Measurements from ENCODE around the gene SERHL2.
A peak's percentile ranks its signal among the peaks of the same experiment; 100 is the strongest.
"Not testable (repeated sequence)": the region's sequence is repeated elsewhere in the genome, so short reads cannot be mapped to it uniquely, and the experiment has no call there.

The SERHL2 gene

GRCh38 chr22:42575996-42576574, 22.3 kb downstream of the SERHL2 start:
- DNase-seq = not testable (repeated sequence)

GRCh38 chr22:42577141-42577540, 23.4 kb downstream of the SERHL2 start:
- DNase-seq = not testable (repeated sequence)

- no peak for DNase-seq
These were observed 24.0 kb downstream of the SERHL2 start for GRCh38 chr22:42577623-42578240.

- DNase-seq = not testable (repeated sequence)
These were observed 26.3 kb downstream of the SERHL2 start for GRCh38 chr22:42580040-42580439.

GRCh38 chr22:42581194-42581761, 27.5 kb downstream of the SERHL2 start:
- not testable (repeated sequence) for DNase-seq

- peak; percentile 60 for DNase-seq
These were observed 28.3 kb downstream of the SERHL2 start for GRCh38 chr22:42581762-42582716.

- DNase-seq = no peak
These were observed 29.2 kb downstream of the SERHL2 start for GRCh38 chr22:42582987-42583386.

- no peak for DNase-seq
These were observed 30.7 kb downstream of the SERHL2 start for GRCh38 chr22:42584364-42584940.

GRCh38 chr22:42585096-42585495, 31.3 kb downstream of the SERHL2 start:
- DNase-seq = no peak

GRCh38 chr22:42586381-42586780, 32.6 kb downstream of the SERHL2 start:
- DNase-seq = no peak

- no peak for DNase-seq
These were observed 33.9 kb downstream of the SERHL2 start for GRCh38 chr22:42587588-42588175.

- DNase-seq = no peak
These were observed 38.2 kb downstream of the SERHL2 start for GRCh38 chr22:42591987-42592386.

GRCh38 chr22:42595434-42595833, 41.7 kb downstream of the SERHL2 start:
- no peak for DNase-seq

- no peak for DNase-seq
These were observed 42.6 kb downstream of the SERHL2 start for GRCh38 chr22:42596336-42596735.

- no peak for DNase-seq
These were observed 43.2 kb downstream of the SERHL2 start for GRCh38 chr22:42596863-42597530.

- no peak for DNase-seq
These were observed 48.2 kb downstream of the SERHL2 start for GRCh38 chr22:42601879-42602465.

GRCh38 chr22:42602470-42602869, 48.7 kb downstream of the SERHL2 start:
- DNase-seq = no peak

GRCh38 chr22:42603427-42603826, 49.7 kb downstream of the SERHL2 start:
- no peak for DNase-seq

- peak; percentile 58 for DNase-seq
These were observed 50.6 kb downstream of the SERHL2 start for GRCh38 chr22:42604403-42604802.

GRCh38 chr22:42607641-42608040, 53.9 kb downstream of the SERHL2 start:
- DNase-seq = not testable (repeated sequence)

- DNase-seq = no peak
These were observed 54.5 kb downstream of the SERHL2 start for GRCh38 chr22:42608136-42608822.

Data from fibroblast of upper back skin (primary cell).